Hepatic stellate cell (primary cell): Measurements from ENCODE around the gene RAB27B.

Source experiments
- DNase-seq: peaks from one replicate; pipeline ENCODE4 v3.0.0; 2011; ENCODE audit warnings: low spot score

Gene RAB27B

GRCh38 chr18:54910161-54910919 lies 82.1 kb downstream of the RAB27B start:
- DNase-seq = no peak

- DNase-seq = no peak
Measured at GRCh38 chr18:54911551-54911950, 83.3 kb downstream of the RAB27B start.

DNA sequence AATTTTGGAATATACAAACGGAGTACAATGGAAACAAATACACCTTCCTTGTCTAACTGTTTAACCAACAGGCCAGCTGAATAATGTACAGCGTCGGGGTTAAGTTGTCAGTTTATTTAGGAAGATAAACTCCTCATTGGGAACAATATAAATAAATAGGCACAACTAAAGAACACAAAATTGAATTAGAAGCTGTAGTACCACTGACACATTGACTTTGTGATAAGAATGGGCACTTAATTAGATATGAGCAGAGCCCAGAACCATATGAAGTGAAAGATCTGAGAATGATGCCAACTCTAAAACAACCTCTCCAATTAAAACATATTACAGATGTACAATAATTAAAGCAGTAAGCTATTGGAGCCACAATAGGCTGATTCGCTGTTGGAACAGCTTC lies 86.5 kb downstream of the RAB27B start:
- no peak for DNase-seq

DNA sequence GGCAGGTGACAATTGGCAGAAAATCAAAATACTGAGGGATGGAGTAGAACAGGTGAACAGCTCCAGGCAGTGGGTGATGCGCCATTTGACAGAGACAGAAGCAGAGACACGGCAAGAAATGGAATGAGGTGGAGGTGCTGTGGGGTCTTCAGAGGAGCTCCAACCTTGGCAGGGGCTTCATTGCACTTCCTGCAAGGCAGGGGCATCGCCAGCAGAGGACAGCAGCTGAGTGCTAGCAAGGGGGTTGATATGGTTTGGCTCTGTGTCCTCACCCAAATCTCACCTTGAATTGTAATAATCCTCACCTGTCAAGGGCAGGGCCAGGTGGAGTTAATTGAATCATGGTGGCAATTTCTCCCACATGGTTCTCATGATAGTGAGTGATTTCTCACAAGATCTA lies 88.2 kb downstream of the RAB27B start:
- no peak for DNase-seq

- no peak for DNase-seq
Measured at GRCh38 chr18:54918060-54918459, 89.8 kb downstream of the RAB27B start.

DNA sequence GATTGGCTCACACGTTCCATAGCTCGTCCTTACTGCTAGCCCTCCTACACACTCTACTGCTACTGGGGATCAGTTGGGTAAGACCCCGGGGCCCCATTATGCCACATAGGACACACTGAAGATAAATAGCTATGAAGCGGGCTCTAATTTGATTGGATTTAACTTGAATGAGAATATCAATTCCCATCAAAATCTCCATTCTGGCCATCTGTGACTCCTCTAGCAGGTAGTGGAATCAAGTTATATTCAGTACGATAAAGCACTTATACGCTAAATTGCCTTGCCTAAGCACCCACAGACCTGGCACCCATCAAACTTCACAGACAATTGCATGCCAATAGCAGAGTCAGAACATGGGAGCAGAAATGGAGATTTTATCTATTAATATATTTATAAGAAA lies 91.1 kb downstream of the RAB27B start:
- no peak for DNase-seq

- DNase-seq = no peak
Measured at GRCh38 chr18:54923339-54923956, 95.2 kb downstream of the RAB27B start.

- DNase-seq = no peak
Measured at GRCh38 chr18:54924948-54925347, 96.7 kb downstream of the RAB27B start.

- DNase-seq = no peak
Measured at GRCh38 chr18:54926593-54927325, 98.5 kb downstream of the RAB27B start.

DNA sequence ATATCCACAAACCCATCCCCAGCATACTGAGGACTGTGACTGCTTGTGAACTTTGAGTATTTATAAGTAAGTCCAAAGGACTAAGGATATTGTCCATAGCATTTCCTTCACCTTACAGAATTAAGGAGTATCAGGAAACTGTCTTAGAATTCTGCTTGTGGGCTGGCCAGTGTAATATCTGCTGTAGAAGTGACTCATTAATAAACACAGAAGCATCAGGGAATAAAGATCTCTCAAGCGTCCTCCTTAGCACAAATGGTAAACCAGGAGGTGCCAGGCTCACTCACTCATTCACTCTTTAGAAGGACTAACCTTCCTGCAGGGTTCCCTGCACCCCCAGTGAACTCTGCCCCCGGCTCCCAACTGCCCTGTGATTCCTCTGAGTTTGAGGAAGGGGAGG lies 100.0 kb downstream of the RAB27B start:
- DNase-seq = no peak

DNA sequence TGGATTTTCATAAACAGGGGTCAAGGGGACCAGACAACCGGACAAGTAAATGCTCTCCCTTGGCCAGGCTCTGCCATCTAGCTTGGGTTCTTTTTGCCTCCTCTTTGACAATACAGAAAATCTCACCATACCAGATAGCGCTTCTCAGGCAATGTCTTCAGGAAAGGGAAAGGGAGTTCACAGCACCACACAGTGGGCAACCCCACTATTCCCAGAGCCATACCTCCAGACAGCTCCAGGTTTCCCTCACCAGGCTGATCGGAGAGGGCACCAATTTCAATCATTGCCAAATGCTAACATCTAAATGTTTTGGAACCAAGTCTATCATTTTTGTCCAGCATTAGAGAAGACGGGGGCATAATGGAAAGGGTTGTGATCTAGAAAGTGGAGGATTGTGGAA lies 102.9 kb downstream of the RAB27B start:
- DNase-seq = no peak

DNA sequence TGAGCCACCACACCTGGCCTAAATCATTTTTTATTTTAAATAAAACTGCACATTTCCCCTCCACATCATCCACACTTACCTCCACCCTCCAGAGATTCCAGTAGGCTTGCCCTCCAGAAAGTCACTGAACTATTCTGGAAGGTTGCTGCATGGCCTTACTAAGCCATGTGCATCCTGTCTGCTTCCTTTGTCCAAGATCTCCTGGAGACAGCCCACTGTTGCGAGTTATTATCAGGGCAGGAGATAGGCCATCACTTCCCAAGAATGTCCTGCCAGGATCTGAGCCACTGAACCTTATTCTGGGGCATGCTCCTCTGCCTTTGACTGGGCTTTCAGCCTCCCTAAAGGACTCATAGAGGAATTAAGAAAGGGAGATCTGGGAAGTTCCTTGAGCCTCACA lies 104.2 kb downstream of the RAB27B start:
- no peak for DNase-seq

- no peak for DNase-seq
Measured at GRCh38 chr18:54938506-54938905, 110.2 kb downstream of the RAB27B start.

DNA sequence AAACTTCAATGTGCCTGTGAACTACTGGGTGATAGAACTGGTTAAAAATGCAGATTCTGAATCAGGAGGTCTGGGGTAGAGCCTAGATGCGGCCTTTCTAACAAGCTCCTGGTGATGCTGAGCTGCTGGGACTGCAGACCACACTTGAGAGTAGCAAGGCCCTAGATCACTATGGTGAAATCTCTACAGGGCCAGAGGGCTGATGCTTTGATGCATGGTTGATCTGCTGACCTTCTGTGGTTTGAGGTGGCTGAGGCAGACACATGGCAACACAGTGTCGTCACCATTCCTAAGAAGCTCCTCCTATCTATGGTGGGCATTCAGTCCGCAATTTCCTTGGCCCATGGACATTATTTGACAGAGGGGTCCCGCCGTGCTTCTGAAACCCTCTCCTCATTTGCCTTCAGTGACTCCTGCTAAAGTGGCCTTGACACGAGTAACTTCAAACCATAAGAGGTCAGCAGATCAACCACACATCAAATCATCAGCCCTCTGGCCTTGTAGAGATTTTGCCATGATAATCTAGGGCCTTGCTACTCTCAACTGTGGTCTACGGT lies 111.2 kb downstream of the RAB27B start:
- no peak for DNase-seq

- DNase-seq = no peak
Measured at GRCh38 chr18:54942144-54942543, 113.9 kb downstream of the RAB27B start.

- no peak for DNase-seq
Measured at GRCh38 chr18:54942569-54942968, 114.3 kb downstream of the RAB27B start.
